Karpas-422 (cell line): ENCODE data around the gene CLEC1A. TPM values are rescaled to one million over a fixed set of nuclear protein-coding genes. Genes with fewer than 3 reads are reported as not detected.
A peak's percentile ranks its signal among the peaks of the same experiment; 100 is the strongest.

ENCODE experiments used
- DNase-seq: peaks from one replicate; pipeline ENCODE4 v3.0.0-alpha.2; 2015
- H2AFZ ChIP-seq: fragments of 200-600 bp; sonication (generic); 2 replicates; pipeline ENCODE4 v1.6.1; 2014; ENCODE audit warnings: antibody characterized with exemption, low read length, mixed read lengths
- H3K27ac ChIP-seq: fragments of 200-600 bp; sonication (generic); 2 replicates; pipeline ENCODE4 v1.5.1; 2014; ENCODE audit warnings: mild to moderate bottlenecking, low read length, moderate library complexity
- H3K27me3 ChIP-seq: fragments of 200-600 bp; sonication (generic); 2 replicates; pipeline ENCODE4 v1.6.1; 2014; ENCODE audit warnings: low read length, mixed read lengths
- H3K36me3 ChIP-seq: fragments of 200-600 bp; sonication (generic); 2 replicates; pipeline ENCODE4 v1.6.1; 2014; ENCODE audit warnings: low read length, mixed read lengths; ENCODE audit not compliant: insufficient read depth
- H3K4me1 ChIP-seq: fragments of 200-600 bp; sonication (generic); 2 replicates; pipeline ENCODE4 v1.6.1; 2014; ENCODE audit warnings: mild to moderate bottlenecking, low read length, mixed read lengths
- H3K4me2 ChIP-seq: fragments of 200-600 bp; sonication (generic); 2 replicates; pipeline ENCODE4 v1.6.1; 2014; ENCODE audit warnings: low read length, low read depth, mild to moderate bottlenecking; ENCODE audit not compliant: poor library complexity, severe bottlenecking
- H3K4me3 ChIP-seq: fragments of 200-600 bp; sonication (generic); 2 replicates; pipeline ENCODE4 v1.5.1; 2014; ENCODE audit warnings: mild to moderate bottlenecking, antibody characterized with exemption, low read length, mixed read lengths
- H3K79me2 ChIP-seq: fragments of 200-600 bp; sonication (generic); 2 replicates; pipeline ENCODE4 v1.6.1; 2014; ENCODE audit warnings: mild to moderate bottlenecking, low read length, mixed read lengths
- H3K9ac ChIP-seq: fragments of 200-600 bp; sonication (generic); 2 replicates; pipeline ENCODE4 v1.6.0; 2014; ENCODE audit warnings: low read length
- H3K9me2 ChIP-seq: fragments of 200-600 bp; sonication (generic), shearing (Covaris generic); replicated peaks from 2 replicates; pipeline ENCODE4 v1.6.0; 2014; ENCODE audit warnings: mild to moderate bottlenecking, low read length, moderate library complexity; ENCODE audit not compliant: insufficient read depth
- H3K9me3 ChIP-seq: fragments of 300-700, 200-600 bp; sonication (generic); 2 replicates; pipeline ENCODE4 v1.6.1; 2014; ENCODE audit warnings: low read length, mixed read lengths
- H4K20me1 ChIP-seq: fragments of 200-600 bp; sonication (generic); 2 replicates; pipeline ENCODE4 v1.6.1; 2014; ENCODE audit warnings: mild to moderate bottlenecking, antibody characterized with exemption, low read length, low read depth; ENCODE audit not compliant: insufficient read depth
- total RNA-seq: library from RNA; depleted of rRNA; stranded (reverse); fragments of >200 nt; shearing (Covaris generic); gene quantifications from 2 replicates; pipeline ENCODE4 v1.2.3, GENCODE V29; 2014; ENCODE audit warnings: low replicate concordance; rRNA removed

The CLEC1A gene, protein sequence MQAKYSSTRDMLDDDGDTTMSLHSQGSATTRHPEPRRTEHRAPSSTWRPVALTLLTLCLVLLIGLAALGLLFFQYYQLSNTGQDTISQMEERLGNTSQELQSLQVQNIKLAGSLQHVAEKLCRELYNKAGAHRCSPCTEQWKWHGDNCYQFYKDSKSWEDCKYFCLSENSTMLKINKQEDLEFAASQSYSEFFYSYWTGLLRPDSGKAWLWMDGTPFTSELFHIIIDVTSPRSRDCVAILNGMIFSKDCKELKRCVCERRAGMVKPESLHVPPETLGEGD
- total RNA-seq, result not detected in 2 replicates

DNA sequence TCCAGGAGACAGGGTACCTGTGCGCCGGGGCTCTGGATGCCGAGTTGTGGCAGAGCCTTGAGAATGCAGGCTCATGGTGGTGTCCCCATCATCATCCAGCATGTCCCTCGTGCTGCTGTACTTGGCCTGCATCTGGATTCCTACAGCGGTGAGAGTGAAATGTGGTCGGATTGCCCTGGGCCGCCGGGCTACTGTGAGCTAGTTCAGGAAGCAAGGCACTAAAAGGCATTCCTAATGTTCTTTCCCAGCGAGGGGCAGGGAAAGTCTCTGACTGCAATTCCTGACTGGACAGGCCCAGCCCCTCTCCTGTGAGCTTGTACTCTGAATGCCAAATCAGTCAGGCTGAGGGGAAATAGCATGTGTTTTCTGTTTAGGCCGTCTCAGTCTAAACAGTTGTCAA lies at the start of gene CLEC1A:
TSS of gene CLEC1A (minus strand) at position 195 of the 400 bp plus-strand sequence. CDS start at position 132, 63 bp downstream.
- H3K27me3 ChIP-seq, result no peaks in the 10 kb centered on the region
- no peaks in the 10 kb centered on the region for H3K36me3 ChIP-seq
- H3K27ac ChIP-seq, result no peak within 1 kb of the TSS
- no peaks in the 10 kb centered on the region for H3K79me2 ChIP-seq
- no peak within 1 kb of the TSS for H3K9ac ChIP-seq
- H3K4me2 ChIP-seq, result no peak within 1 kb of the TSS
- DNase-seq, result no peak
- H3K4me3 ChIP-seq, result no peak within 1 kb of the TSS
- H2AFZ ChIP-seq, result no peak within 1 kb of the TSS
- no peaks in the 10 kb centered on the region for H4K20me1 ChIP-seq
- H3K9me2 ChIP-seq, result no peaks in the 10 kb centered on the region
- no peaks in the 10 kb centered on the region for H3K9me3 ChIP-seq
- no peaks in the 10 kb centered on the region for H3K4me1 ChIP-seq

- no peaks in the 10 kb centered on the region for H3K27me3 ChIP-seq
- H3K9me3 ChIP-seq, result no peaks in the 10 kb centered on the region
- H3K4me3 ChIP-seq, result no peak overlapping the region
- no peak overlapping the region for H3K4me2 ChIP-seq
- H3K27ac ChIP-seq, result no peak overlapping the region
- no peak overlapping the region for H3K9ac ChIP-seq
- no peaks in the 10 kb centered on the region for H3K79me2 ChIP-seq
- no peaks in the 10 kb centered on the region for H3K36me3 ChIP-seq
- no peaks in the 10 kb centered on the region for H3K9me2 ChIP-seq
- H2AFZ ChIP-seq, result no peak overlapping the region
- no peaks in the 10 kb centered on the region for H3K4me1 ChIP-seq
- no peaks in the 10 kb centered on the region for H4K20me1 ChIP-seq
- DNase-seq, result no peak
Observed at GRCh38 chr12:10147714-10148403, 49.1 kb upstream of the CLEC1A start.

- DNase-seq, result no peak
- H3K36me3 ChIP-seq, result no peaks in the 10 kb centered on the region
- H3K9me2 ChIP-seq, result no peaks in the 10 kb centered on the region
- H3K4me3 ChIP-seq, result no peak overlapping the region
- H3K9me3 ChIP-seq, result no peaks in the 10 kb centered on the region
- no peaks in the 10 kb centered on the region for H3K4me1 ChIP-seq
- no peaks in the 10 kb centered on the region for H3K79me2 ChIP-seq
- no peak overlapping the region for H3K4me2 ChIP-seq
- no peak overlapping the region for H2AFZ ChIP-seq
- H4K20me1 ChIP-seq, result no peaks in the 10 kb centered on the region
- no peak overlapping the region for H3K27ac ChIP-seq
- no peak overlapping the region for H3K9ac ChIP-seq
- no peaks in the 10 kb centered on the region for H3K27me3 ChIP-seq
Observed at GRCh38 chr12:10142976-10143589, 44.3 kb upstream of the CLEC1A start.

DNA sequence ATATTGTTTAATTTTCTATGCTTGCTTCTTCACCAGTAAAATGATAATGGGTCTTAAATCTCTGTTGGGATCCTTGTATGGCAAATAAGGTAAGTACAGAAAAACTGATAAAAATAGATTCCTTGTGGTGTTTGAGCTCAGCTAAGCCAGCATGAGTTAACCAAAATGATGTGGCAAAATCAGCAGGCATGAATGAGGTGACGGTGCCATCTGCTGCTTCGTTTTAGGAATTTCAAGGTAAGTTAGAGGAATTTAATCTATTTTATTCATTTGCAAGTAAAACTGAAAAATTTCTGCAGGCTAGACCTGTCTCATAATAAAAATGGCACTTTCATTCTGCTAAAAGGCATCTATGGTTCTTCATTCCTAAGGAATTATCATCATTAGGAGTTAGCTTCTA lies 41.2 kb upstream of the CLEC1A start:
- Histone ChIP-seq H3K9ac (no peak overlapping the region), H3K4me3 (no peak overlapping the region), H3K27me3 (no peaks in the 10 kb centered on the region), H2AFZ (no peak overlapping the region), H3K9me3 (no peaks in the 10 kb centered on the region), H4K20me1 (no peaks in the 10 kb centered on the region), H3K27ac (no peak overlapping the region), H3K9me2 (no peaks in the 10 kb centered on the region), H3K79me2 (no peaks in the 10 kb centered on the region), H3K36me3 (no peaks in the 10 kb centered on the region), H3K4me2 (no peak overlapping the region), H3K4me1 (no peaks in the 10 kb centered on the region)
- peak; percentile 69 for DNase-seq

DNA sequence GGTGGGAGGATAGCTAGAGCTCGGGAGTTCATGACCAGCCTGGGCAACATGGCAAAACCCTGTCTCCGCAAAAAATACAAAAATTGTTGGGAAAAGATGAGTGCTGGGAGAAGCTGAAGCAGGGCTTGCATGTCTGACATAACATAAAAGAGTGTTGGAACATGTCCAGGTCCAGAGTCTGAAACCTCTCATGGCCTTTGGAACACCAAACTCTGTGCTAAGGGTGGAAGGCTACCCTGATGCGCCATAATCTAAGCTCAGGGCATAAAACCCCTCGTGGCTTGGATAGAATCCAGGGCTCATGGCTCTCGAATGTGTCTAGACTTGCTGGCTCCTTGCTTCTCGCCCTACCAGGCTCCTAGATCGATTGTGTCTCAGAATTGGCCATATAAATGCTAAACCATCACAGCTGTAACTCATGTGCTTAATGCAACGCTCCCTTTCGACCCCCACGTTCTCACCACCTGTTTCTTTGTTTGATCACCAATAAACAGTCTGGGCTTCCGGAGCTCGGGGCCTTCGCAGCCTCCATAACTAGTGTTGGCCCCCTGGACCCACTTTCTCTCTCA lies 37.9 kb upstream of the CLEC1A start:
- Histone ChIP-seq H3K79me2 (no peaks in the 10 kb centered on the region), H3K4me3 (no peak overlapping the region), H3K4me2 (no peak overlapping the region), H3K9ac (no peak overlapping the region), H2AFZ (no peak overlapping the region), H3K36me3 (no peaks in the 10 kb centered on the region), H3K9me2 (no peaks in the 10 kb centered on the region), H3K4me1 (no peaks in the 10 kb centered on the region), H4K20me1 (no peaks in the 10 kb centered on the region), H3K9me3 (no peaks in the 10 kb centered on the region), H3K27ac (no peak overlapping the region), H3K27me3 (no peaks in the 10 kb centered on the region)
- no peak for DNase-seq

GRCh38 chr12:10135126-10135525 lies 36.3 kb upstream of the CLEC1A start:
- no peak for DNase-seq
- Histone ChIP-seq H3K9ac (no peak overlapping the region), H3K79me2 (no peaks in the 10 kb centered on the region), H3K4me2 (no peak overlapping the region), H3K4me1 (peaks cover 11% of the 10 kb centered on the region), H2AFZ (no peak overlapping the region), H3K9me3 (no peaks in the 10 kb centered on the region), H4K20me1 (no peaks in the 10 kb centered on the region), H3K4me3 (no peak overlapping the region), H3K36me3 (no peaks in the 10 kb centered on the region), H3K27me3 (no peaks in the 10 kb centered on the region), H3K9me2 (no peaks in the 10 kb centered on the region), H3K27ac (no peak overlapping the region)

- Histone ChIP-seq H3K4me1 (peaks cover 24% of the 10 kb centered on the region), H4K20me1 (no peaks in the 10 kb centered on the region), H3K79me2 (no peaks in the 10 kb centered on the region), H3K9ac (no peak overlapping the region), H3K27me3 (no peaks in the 10 kb centered on the region), H3K9me2 (no peaks in the 10 kb centered on the region), H3K27ac (no peak overlapping the region), H3K9me3 (no peaks in the 10 kb centered on the region), H3K36me3 (no peaks in the 10 kb centered on the region), H3K4me3 (no peak overlapping the region), H3K4me2 (no peak overlapping the region), H2AFZ (no peak overlapping the region)
- no peak for DNase-seq
Observed at GRCh38 chr12:10132850-10133370, 34.1 kb upstream of the CLEC1A start.

DNA sequence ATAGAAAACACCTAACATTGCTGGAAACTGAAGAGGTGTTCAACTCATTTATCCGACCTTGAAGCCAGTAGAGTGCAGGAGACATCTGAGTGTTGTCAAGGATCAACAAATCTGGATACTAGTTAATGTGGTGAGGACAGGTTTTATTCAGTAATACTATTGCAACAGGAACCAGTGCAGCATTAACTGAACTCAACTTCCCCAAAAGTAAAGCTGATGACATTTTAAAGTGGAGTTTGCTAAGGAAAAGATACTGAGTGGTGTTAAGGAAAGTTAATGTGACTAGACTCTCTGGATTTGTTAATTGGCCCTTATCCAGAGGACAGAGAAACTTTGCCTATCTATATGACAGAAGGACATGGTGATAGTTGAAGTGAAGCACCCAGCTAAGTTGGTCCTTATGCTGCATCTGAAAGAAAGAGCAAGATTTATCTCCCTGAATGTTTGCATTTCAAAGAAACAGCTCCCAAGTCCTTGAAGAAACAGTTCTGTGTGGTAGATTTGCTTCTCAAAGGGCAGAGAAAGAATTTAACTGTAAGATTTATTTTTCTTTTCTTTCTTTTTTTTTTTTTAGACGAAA lies 32.4 kb upstream of the CLEC1A start:
- Histone ChIP-seq H3K4me2 (no peak overlapping the region), H4K20me1 (no peaks in the 10 kb centered on the region), H3K27ac (no peak overlapping the region), H2AFZ (no peak overlapping the region), H3K27me3 (no peaks in the 10 kb centered on the region), H3K79me2 (no peaks in the 10 kb centered on the region), H3K9me2 (no peaks in the 10 kb centered on the region), H3K4me3 (no peak overlapping the region), H3K36me3 (no peaks in the 10 kb centered on the region), H3K9ac (no peak overlapping the region), H3K4me1 (peaks cover 24% of the 10 kb centered on the region), H3K9me3 (no peaks in the 10 kb centered on the region)
- no peak for DNase-seq
